Measurements from ENCODE around the gene ADIPOQ.
"Not testable (repeated sequence)": the region's sequence is repeated elsewhere in the genome, so short reads cannot be mapped to it uniquely, and the experiment has no call there.

ADIPOQ gene

DNA sequence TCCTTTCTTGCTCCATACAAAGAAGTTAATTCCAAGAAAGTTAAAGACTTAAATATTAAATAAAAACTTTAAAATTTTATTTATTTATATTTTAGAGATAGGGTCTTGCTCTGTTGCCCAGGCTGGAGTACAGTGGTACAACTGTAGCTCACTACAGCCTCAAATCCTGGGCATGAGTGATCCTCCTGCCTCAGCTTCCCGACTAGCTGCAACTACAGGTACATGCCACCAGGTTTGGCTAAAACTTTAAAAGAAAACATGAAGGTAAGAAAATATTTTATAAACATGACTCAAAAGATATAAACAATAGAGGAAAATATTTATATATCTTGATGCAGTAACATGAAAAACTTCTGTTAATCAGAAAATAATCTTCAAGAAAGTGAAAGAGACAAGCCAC, 33.2 kb downstream of the ADIPOQ start:
- no peak for DNase-seq (ENCODE audit: low read depth)
- H3K4me3 ChIP-seq (replicated peaks; ENCODE audit: low read depth, low read length) = no peak overlapping the region
- TF ChIP-seq, protein P1, sequence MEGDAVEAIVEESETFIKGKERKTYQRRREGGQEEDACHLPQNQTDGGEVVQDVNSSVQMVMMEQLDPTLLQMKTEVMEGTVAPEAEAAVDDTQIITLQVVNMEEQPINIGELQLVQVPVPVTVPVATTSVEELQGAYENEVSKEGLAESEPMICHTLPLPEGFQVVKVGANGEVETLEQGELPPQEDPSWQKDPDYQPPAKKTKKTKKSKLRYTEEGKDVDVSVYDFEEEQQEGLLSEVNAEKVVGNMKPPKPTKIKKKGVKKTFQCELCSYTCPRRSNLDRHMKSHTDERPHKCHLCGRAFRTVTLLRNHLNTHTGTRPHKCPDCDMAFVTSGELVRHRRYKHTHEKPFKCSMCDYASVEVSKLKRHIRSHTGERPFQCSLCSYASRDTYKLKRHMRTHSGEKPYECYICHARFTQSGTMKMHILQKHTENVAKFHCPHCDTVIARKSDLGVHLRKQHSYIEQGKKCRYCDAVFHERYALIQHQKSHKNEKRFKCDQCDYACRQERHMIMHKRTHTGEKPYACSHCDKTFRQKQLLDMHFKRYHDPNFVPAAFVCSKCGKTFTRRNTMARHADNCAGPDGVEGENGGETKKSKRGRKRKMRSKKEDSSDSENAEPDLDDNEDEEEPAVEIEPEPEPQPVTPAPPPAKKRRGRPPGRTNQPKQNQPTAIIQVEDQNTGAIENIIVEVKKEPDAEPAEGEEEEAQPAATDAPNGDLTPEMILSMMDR (IDR thresholded peaks at IDR 0.05; ENCODE audit: low read length, missing control alignments) = no peak

- no peak for DNase-seq (ENCODE audit: low read depth)
Measured at GRCh38 chr3:186879781-186880180, 37.3 kb downstream of the ADIPOQ start.

DNA sequence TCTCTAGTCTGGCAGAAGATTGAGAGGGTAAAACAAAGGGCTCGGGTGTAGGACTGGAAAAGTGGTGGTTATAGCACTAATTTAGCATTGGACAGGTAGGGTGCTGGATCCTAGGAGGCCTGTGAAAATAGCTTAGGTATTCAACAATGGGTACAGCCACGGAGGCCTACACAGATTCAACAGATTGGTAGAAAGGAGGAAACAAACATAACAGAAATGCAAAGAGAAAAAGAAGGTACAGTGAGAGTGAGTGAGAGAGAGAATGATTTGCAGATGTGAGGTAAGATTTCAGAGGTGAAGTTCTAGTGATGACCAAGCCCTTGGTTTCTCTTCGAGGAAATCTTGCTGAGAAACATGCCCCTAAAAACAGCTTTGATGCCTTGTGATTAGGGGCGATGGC, 37.9 kb downstream of the ADIPOQ start:
- DNase-seq (ENCODE audit: low read depth) = no peak
- no peak overlapping the region for H3K4me3 ChIP-seq (replicated peaks; ENCODE audit: low read depth, low read length)
- TF ChIP-seq, protein P1 (IDR thresholded peaks at IDR 0.05; ENCODE audit: low read length, missing control alignments) = no peak

More at GRCh38 chr3:186879781-186880180, 37.3 kb downstream of the ADIPOQ start:
- H3K4me3 ChIP-seq (replicated peaks; ENCODE audit: low read depth, low read length) = no peak overlapping the region
- TF ChIP-seq, protein P1 (IDR thresholded peaks at IDR 0.05; ENCODE audit: low read length, missing control alignments) = no peak

- DNase-seq (ENCODE audit: low read depth) = peak; percentile 63
- TF ChIP-seq, protein P1 (IDR thresholded peaks at IDR 0.05; ENCODE audit: low read length, missing control alignments) = no peak
- peak overlapping the region; percentile 6 for H3K4me3 ChIP-seq (replicated peaks; ENCODE audit: low read depth, low read length)
Measured at GRCh38 chr3:186882150-186882524, 39.6 kb downstream of the ADIPOQ start.

GRCh38 chr3:186882881-186883685, 40.6 kb downstream of the ADIPOQ start:
- TF ChIP-seq, protein P1 (IDR thresholded peaks at IDR 0.05; ENCODE audit: low read length, missing control alignments) = no peak
- DNase-seq (ENCODE audit: low read depth) = peak; percentile 89
- no peak overlapping the region for H3K4me3 ChIP-seq (replicated peaks; ENCODE audit: low read depth, low read length)

GRCh38 chr3:186883686-186884058, 41.2 kb downstream of the ADIPOQ start:
- no peak for DNase-seq (ENCODE audit: low read depth)
- no peak overlapping the region for H3K4me3 ChIP-seq (replicated peaks; ENCODE audit: low read depth, low read length)
- TF ChIP-seq, protein P1 (IDR thresholded peaks at IDR 0.05; ENCODE audit: low read length, missing control alignments) = no peak

- not testable (repeated sequence) for H3K4me3 ChIP-seq (replicated peaks; ENCODE audit: low read depth, low read length); DNase-seq (ENCODE audit: low read depth)
Measured at GRCh38 chr3:186884868-186885267, 42.4 kb downstream of the ADIPOQ start.
